Tibial nerve (tissue), 4 donors: ENCODE results near the gene UTP14C.

Experiments
- CTCF ChIP-seq, 5 experiments: fragments of 200-600 bp in 3 of 5; fragments of 450-650 bp in 2 of 5; sonication (generic) in 3 of 5; IDR thresholded peaks; one replicate each; pipeline ENCODE4 v1.5.1; 2016 to 2019; ENCODE audit warnings: antibody characterized with exemption in 5 of 5, mild to moderate bottlenecking in 3 of 5, moderate library complexity in 2 of 5
- EP300 ChIP-seq, 2 donors: sonication (generic); formaldehyde crosslinking; IDR thresholded peaks; one replicate each; pipeline ENCODE4 v1.6.1; 2017; ENCODE audit warnings: antibody characterized with exemption in 2 of 2, mild to moderate bottlenecking in 1 of 2
- POLR2A ChIP-seq, 2 donors: fragments of 450-650 bp; IDR thresholded peaks; one replicate each; pipeline ENCODE4 v1.6.1; 2017; ENCODE audit warnings: antibody characterized with exemption in 2 of 2, mild to moderate bottlenecking in 2 of 2, moderate library complexity in 2 of 2

- no peak for TF ChIP-seq POLR2A (IDR thresholded peaks at IDR 0.05)
- TF ChIP-seq CTCF (IDR thresholded peaks at IDR 0.05): peak; percentile 30 to 73 (median 57)
- no peak for TF ChIP-seq EP300 (IDR thresholded peaks at IDR 0.05)
Measured at GRCh38 chr13:52001120-52001731, 23.3 kb upstream of the UTP14C start.
